ENCODE results near the gene PER1.

GRCh38 chr17:8125154-8125946, 26.9 kb downstream of the PER1 start:
- TF ChIP-seq CTCF (IDR thresholded peaks at IDR 0.05) (no peak), POLR2A (IDR thresholded peaks at IDR 0.05) (no peak), EP300 (IDR thresholded peaks at IDR 0.05) (no peak), POLR2AphosphoS5 (IDR thresholded peaks at IDR 0.05) (no peak)
